B cell (primary cell): ENCODE results near the gene FRMD3.

Experiments used
- EZH2 ChIP-seq: IDR thresholded peaks from 2 replicates; pipeline ENCODE4 v1.6.1; 2012; ENCODE audit warnings: borderline replicate concordance, low read depth, mild to moderate bottlenecking, moderate library complexity, low read length; ENCODE audit not compliant: insufficient read depth, poor library complexity, severe bottlenecking
- TF ChIP-seq, protein P1 (sequence below): fragments of 200-600 bp; IDR thresholded peaks from one replicate; pipeline ENCODE4 v1.8.0; 2022; ENCODE audit warnings: antibody characterized with exemption, mild to moderate bottlenecking

DNA sequence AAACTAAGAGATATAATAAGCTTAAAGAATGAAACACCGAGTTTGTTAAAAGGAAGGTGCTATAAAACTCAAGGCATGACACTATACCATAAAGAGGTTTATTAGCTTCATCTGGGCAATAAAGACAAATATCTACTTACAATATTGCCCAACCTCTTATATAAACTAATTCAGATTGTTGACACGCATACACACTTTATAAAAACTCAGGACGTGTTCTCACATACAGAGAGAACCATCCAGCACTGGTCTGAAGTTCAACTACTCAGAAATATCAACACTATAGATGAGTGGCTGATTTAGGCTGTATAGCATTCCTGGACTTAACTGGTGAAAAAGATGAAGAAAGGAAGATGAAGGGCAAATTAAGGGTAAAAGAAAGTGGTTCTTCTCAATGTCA, 81.2 kb downstream of the FRMD3 start:
- TF ChIP-seq, protein P1, sequence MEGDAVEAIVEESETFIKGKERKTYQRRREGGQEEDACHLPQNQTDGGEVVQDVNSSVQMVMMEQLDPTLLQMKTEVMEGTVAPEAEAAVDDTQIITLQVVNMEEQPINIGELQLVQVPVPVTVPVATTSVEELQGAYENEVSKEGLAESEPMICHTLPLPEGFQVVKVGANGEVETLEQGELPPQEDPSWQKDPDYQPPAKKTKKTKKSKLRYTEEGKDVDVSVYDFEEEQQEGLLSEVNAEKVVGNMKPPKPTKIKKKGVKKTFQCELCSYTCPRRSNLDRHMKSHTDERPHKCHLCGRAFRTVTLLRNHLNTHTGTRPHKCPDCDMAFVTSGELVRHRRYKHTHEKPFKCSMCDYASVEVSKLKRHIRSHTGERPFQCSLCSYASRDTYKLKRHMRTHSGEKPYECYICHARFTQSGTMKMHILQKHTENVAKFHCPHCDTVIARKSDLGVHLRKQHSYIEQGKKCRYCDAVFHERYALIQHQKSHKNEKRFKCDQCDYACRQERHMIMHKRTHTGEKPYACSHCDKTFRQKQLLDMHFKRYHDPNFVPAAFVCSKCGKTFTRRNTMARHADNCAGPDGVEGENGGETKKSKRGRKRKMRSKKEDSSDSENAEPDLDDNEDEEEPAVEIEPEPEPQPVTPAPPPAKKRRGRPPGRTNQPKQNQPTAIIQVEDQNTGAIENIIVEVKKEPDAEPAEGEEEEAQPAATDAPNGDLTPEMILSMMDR = no peak
- TF ChIP-seq EZH2 = no peak
